HCT116 (cell line): ENCODE measurements around the gene NIN. TPM values are rescaled to one million over a fixed set of nuclear protein-coding genes. Genes with fewer than 3 reads are reported as not detected.

Experiments
- ATAC-seq: fragments of 200-7000 bp; cut with Tn5 transposase; 2 replicates; pipeline ENCODE4 v1.9.1; 2020; ENCODE audit warnings: mild to moderate bottlenecking, moderate library complexity
- BruUV-seq: library from RNA; stranded (reverse); fragments of 400-500 nt; replicated peaks from 2 replicates; lab custom pipeline; 2021; lab: Mats Ljungman, UMichigan
- CTCF ChIA-PET: fragments of 300-600 bp; sonication (Branson Sonifier 250); formaldehyde crosslinking; loops from one replicate; lab custom pipeline; 2021; ENCODE audit warnings: antibody characterized with exemption; lab: Charles Lee
- POLR2A ChIA-PET: fragments of 300-600, 350-600 bp; sonication (Branson Sonifier 250); formaldehyde crosslinking; loops from one replicate; lab custom pipeline; 2021; ENCODE audit warnings: antibody characterized with exemption; lab: Charles Lee
- RAD21 ChIA-PET, 2 experiments: fragments of 300-600 bp; sonication (Branson Sonifier 250); formaldehyde crosslinking; loops; one replicate each; lab custom pipeline; 2023; ENCODE audit warnings: low total read pairs in 2 of 2; ENCODE audit not compliant: uncharacterized antibody in 2 of 2, unreplicated experiment in 2 of 2, low non-redundant PET in 1 of 2; lab: Charles Lee
- DNase-seq: peaks from one replicate; pipeline ENCODE4 v3.0.0-alpha.2; 2010; ENCODE audit warnings: low read depth, low spot score
- H2AFZ ChIP-seq: fragments of 200-600 bp; shearing (Covaris generic), sonication (generic); 2 replicates; pipeline ENCODE4 v1.6.1; 2017; ENCODE audit warnings: low read depth, mixed run types, mixed read lengths, antibody characterized with exemption, low read length; ENCODE audit not compliant: poor library complexity, severe bottlenecking
- H3K27ac ChIP-seq: 2 replicates; pipeline ENCODE4 v1.5.1; 2012; ENCODE audit warnings: low read depth, low read length
- H3K27me3 ChIP-seq: fragments of 200-600 bp; sonication (generic); 2 replicates; pipeline ENCODE4 v1.6.1; 2016; ENCODE audit warnings: mixed run types, low read length, mixed read lengths; ENCODE audit not compliant: insufficient read depth
- H3K36me3 ChIP-seq, 2 experiments: fragments of 200-500 bp in 1 of 2; fragments of 200-600 bp in 1 of 2; sonication (Bioruptor generic) in 1 of 2; sonication (generic) in 1 of 2; 2 replicates each; pipeline versions ENCODE4 v1.5.1 to v1.6.1; 2014 to 2016; ENCODE audit warnings: low read length in 2 of 2, inconsistent platforms in 1 of 2, mixed read lengths in 1 of 2, mixed run types in 1 of 2; ENCODE audit not compliant: insufficient read depth in 2 of 2, control insufficient read depth in 1 of 2
- H3K4me1 ChIP-seq, 2 experiments: fragments of 200-600 bp in 1 of 2; sonication (generic) in 1 of 2; 2 replicates each; pipeline versions ENCODE4 v1.5.1 to v1.6.1; 2012 to 2017; ENCODE audit warnings: low read length in 2 of 2, inconsistent platforms in 1 of 2, mild to moderate bottlenecking in 1 of 2, mixed read lengths in 1 of 2, mixed run types in 1 of 2, moderate library complexity in 1 of 2; ENCODE audit not compliant: insufficient read depth in 2 of 2, control insufficient read depth in 1 of 2
- H3K4me2 ChIP-seq: fragments of 200-600 bp; sonication (generic); 2 replicates; pipeline ENCODE4 v1.6.1; 2017; ENCODE audit warnings: mixed run types, low read length, mixed read lengths
- H3K4me3 ChIP-seq, 2 experiments: fragments of 200-600 bp in 1 of 2; sonication (generic) in 1 of 2; replicated peaks in 1 of 2; 2 replicates each; pipeline ENCODE4 v1.5.1; 2011 to 2016; ENCODE audit warnings: low read length in 2 of 2, control low read depth in 1 of 2, low read depth in 1 of 2, mild to moderate bottlenecking in 1 of 2, mixed read lengths in 1 of 2, mixed run types in 1 of 2
- H3K79me2 ChIP-seq: fragments of 200-600 bp; sonication (generic); 2 replicates; pipeline ENCODE4 v1.6.1; 2017; ENCODE audit warnings: mild to moderate bottlenecking, mixed run types, low read length, moderate library complexity, mixed read lengths; ENCODE audit not compliant: insufficient read depth
- H3K9ac ChIP-seq: fragments of 200-600 bp; sonication (generic); 2 replicates; pipeline ENCODE4 v1.6.1; 2016; ENCODE audit warnings: low read length, mixed read lengths
- H3K9me2 ChIP-seq: fragments of 200-600 bp; sonication (generic), shearing (Covaris generic); 2 replicates; pipeline ENCODE4 v1.6.1; 2017; ENCODE audit warnings: mixed run types, mild to moderate bottlenecking, moderate library complexity; ENCODE audit not compliant: insufficient read depth
- H3K9me3 ChIP-seq, 2 experiments: fragments of 200-500 bp in 1 of 2; fragments of 200-600 bp in 1 of 2; sonication (Bioruptor generic) in 1 of 2; sonication (generic) in 1 of 2; 2 replicates each; pipeline ENCODE4 v1.6.1; 2014 to 2017; ENCODE audit warnings: low read length in 2 of 2, mixed read lengths in 2 of 2, inconsistent platforms in 1 of 2, low read depth in 1 of 2, mild to moderate bottlenecking in 1 of 2, mixed run types in 1 of 2, moderate library complexity in 1 of 2; ENCODE audit not compliant: control insufficient read depth in 1 of 2, insufficient read depth in 1 of 2
- H4K20me1 ChIP-seq: fragments of 200-600 bp; sonication (generic), shearing (Covaris generic); 2 replicates; pipeline ENCODE4 v1.6.1; 2017; ENCODE audit warnings: mixed run types, mild to moderate bottlenecking, moderate library complexity; ENCODE audit not compliant: insufficient read depth
- CBX3 ChIP-seq: IDR thresholded peaks from 2 replicates; pipeline ENCODE4 v1.6.1; 2012; ENCODE audit warnings: low read depth
- CEBPB ChIP-seq: IDR thresholded peaks from 2 replicates; pipeline ENCODE4 v1.6.1; 2012; ENCODE audit warnings: low read depth
- CTCF ChIP-seq, 3 experiments: fragments of 200-600 bp in 1 of 3; sonication (generic) in 1 of 3; IDR thresholded peaks in 2 of 3; conservative IDR thresholded peaks in 1 of 3; 2 replicates each; pipeline ENCODE4 v1.5.1; 2012 to 2017; ENCODE audit warnings: low read depth in 2 of 3, low read length in 2 of 3, antibody characterized with exemption in 1 of 3, borderline replicate concordance in 1 of 3, control low read depth in 1 of 3, mild to moderate bottlenecking in 1 of 3, mixed read lengths in 1 of 3, mixed run types in 1 of 3, moderate library complexity in 1 of 3; ENCODE audit not compliant: insufficient read depth in 1 of 3
- EZH2phosphoT487 ChIP-seq: fragments of 200-600 bp; IDR thresholded peaks from 2 replicates; pipeline ENCODE4 v1.6.1; 2018; ENCODE audit warnings: antibody characterized with exemption, borderline replicate concordance
- JUND ChIP-seq: IDR thresholded peaks from 2 replicates; pipeline ENCODE4 v1.6.1; 2012
- POLR2A ChIP-seq: IDR thresholded peaks from 2 replicates; pipeline ENCODE4 v1.7.0; 2011; ENCODE audit warnings: borderline replicate concordance; ENCODE audit not compliant: insufficient read depth, insufficient read length; ENCODE audit errors: extremely low read depth
- intact Hi-C: fragments of 100-400 bp; cut with micrococcal nuclease; formaldehyde crosslinking; loops from 2 replicates; pipeline ENCODE4 v1.10.0; 2022
- total RNA-seq: library from RNA; stranded (reverse); gene quantifications from one replicate; pipeline ENCODE4 v1.2.1, GENCODE V29; 2021; ENCODE audit not compliant: unreplicated experiment
- TF ChIP-seq, protein P1 (sequence below): IDR thresholded peaks from 2 replicates; pipeline ENCODE4 v1.6.1; 2012

NIN gene
- total RNA-seq, 1 experiment from 2014 or later = 39.6 TPM

DNA sequence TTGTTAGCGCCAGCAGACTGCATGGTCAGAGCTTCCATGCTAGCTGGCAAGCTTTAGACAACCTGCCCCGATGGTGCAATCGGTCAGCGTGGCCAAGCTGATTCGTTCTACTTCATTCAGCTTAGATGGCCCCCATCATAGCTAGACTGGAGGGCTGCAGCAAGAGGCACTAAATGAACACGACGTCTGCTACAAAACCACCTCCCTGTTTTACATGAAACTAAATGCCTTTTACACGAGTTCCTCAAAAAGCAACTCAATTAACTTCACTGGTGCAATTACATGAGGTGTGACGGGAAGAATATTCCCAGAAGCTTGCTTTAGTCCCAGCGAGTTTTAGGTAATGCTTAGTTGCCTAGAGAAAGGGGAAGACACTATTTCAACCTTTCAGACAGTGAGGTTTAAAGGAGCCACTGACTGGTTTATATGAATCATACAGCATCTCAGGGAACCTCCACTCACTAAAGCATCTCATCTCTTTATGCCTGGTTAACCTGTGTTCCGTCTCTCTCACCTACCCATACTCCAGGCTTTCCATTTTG is 8.4 kb downstream of the NIN start:
- ChIA-PET CTCF (no interaction called here), RAD21 (no interaction called here), POLR2A (no interaction called here)
- H3K4me2 ChIP-seq = no peak overlapping the region
- no peaks in the 10 kb centered on the region for H3K9me2 ChIP-seq
- no peak overlapping the region for H2AFZ ChIP-seq
- H3K27ac ChIP-seq = no peak overlapping the region
- H3K9me3 ChIP-seq = no peaks in the 10 kb centered on the region
- intact Hi-C loops = no loop called here
- no peak overlapping the region for H3K4me3 ChIP-seq
- BruUV-seq = no TSS peak
- ATAC-seq = no peak
- peaks cover 71% of the 10 kb centered on the region for H3K79me2 ChIP-seq
- H4K20me1 ChIP-seq = no peaks in the 10 kb centered on the region; the same call in 1 of the 2 replicates
- H3K36me3 ChIP-seq = no peaks in the 10 kb centered on the region
- H3K9ac ChIP-seq = no peak overlapping the region
- no peak for DNase-seq
- H3K27me3 ChIP-seq = no peaks in the 10 kb centered on the region
- TF ChIP-seq CBX3 (no peak), POLR2A (no peak), EZH2phosphoT487 (no peak), CEBPB (no peak), JUND (no peak), CTCF (IDR thresholded peaks at IDR 0.05 in 2 of 3, conservative IDR thresholded peaks at IDR 0.05 in 1 of 3; ENCODE audit: borderline replicate concordance in 1 of 3, insufficient read depth in 1 of 3, low read depth in 2 of 3, low read length in 2 of 3) (no peak)
- TF ChIP-seq, protein P1, sequence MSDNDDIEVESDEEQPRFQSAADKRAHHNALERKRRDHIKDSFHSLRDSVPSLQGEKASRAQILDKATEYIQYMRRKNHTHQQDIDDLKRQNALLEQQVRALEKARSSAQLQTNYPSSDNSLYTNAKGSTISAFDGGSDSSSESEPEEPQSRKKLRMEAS = no peak
- no peaks in the 10 kb centered on the region for H3K4me1 ChIP-seq
